Activated T-cell treated with anti-CD3 and anti-CD28 coated beads, Interleukin-2, amount 50 U/mL, for 48 hours (primary cell): ENCODE measurements around the gene CYP27A1.

Source experiments
- DNase-seq, 2 experiments: peaks; one replicate each; pipeline ENCODE4 v3.0.0-alpha.2; 2020

The CYP27A1 gene

DNA sequence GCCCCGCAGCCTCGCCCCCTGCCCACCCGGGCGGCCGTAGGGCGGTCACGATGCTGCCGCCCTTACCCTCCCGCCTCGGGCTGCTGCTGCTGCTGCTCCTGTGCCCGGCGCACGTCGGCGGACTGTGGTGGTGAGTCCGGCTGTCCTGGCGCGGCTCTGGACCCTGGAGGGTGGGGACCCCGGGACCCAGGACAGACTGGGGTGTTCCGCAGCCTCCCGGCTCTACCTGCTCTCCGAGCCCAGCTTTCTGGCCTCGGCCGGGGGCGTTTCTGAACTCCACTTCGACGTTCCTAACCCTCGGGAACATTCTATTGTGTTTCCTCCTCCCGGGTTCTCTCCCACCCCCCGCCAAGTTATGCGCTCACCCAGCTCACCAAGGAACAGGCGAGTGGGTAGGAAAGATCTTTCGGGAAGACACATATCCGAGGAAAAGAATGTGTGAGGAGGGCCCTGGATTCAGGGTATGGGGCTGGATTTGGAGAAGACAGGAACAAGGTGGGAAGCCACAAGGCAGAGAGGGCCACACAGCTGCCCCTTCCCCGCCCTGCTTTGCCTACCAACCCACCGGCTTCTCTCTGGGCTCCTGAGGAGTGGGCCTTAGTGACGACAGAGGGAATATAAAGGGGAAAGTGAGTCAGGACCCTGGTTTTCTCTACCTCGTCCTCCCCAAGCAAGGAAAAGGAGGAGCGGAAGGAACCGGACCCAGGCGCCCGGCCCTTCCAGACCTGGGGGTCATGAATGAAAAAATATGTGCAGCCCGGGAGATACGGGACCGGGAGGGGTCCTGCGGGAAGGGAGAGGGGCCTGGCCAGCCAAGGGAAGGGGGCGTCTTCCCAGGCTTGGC, 78.3 kb downstream of the CYP27A1 start:
- DNase-seq, result peak in 1 of 2 experiments; percentile 18

DNA sequence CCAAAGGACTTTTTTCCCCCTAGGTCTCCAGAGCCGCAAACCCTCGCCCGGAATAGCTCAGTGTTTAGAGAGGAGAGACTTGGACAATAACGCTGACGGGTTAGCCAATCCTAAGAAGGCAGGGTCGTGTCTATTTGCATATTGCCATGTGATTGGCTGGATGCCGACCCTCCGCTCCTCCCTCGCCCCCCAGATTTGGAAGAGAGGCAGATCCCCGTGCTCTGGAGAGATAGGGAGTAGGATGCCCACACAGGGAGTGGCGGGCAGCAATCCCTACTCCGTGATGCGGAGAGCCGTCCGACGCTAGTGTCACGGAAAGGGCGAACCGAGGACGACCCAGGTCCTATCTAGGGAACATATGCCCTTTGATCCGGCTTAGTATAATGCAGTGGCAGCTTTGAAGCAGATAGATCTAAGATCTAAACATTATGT, 79.0 kb downstream of the CYP27A1 start:
- DNase-seq, result peak in 1 of 2 experiments; percentile 26

DNA sequence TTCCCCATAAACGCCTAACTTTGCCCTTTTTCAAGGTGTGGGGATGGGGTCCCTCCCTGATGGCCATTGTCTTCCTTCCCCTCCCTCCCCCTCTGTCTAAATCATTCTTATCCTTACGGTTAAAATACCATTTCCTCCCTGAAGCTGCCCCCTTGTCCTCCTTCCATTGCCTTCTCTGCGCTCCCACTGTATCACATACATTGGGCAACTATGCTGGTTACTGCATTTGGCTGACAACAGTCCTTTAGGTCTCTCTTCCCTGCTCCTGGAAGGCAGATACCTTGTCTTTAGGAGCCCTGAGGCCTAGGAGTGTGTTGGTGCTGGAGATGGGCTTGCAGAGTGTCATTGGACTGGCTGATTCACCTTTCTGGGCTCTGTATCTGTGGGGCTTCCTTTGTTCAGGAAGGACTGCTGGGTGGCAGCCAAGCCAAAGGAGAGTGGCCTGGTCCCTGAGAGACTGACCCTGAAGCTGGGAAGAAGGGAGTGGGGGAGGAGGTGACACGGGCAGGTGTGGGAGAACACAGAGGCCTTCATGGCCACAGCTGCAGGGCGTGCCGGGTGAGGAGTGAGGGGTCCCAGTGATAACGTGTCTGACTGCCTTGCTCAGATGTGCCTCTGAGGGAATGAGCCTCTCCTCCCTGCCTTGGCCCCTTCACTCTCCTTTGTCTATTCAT, 79.8 kb downstream of the CYP27A1 start:
- peak; percentile 13 to 15 for DNase-seq

DNA sequence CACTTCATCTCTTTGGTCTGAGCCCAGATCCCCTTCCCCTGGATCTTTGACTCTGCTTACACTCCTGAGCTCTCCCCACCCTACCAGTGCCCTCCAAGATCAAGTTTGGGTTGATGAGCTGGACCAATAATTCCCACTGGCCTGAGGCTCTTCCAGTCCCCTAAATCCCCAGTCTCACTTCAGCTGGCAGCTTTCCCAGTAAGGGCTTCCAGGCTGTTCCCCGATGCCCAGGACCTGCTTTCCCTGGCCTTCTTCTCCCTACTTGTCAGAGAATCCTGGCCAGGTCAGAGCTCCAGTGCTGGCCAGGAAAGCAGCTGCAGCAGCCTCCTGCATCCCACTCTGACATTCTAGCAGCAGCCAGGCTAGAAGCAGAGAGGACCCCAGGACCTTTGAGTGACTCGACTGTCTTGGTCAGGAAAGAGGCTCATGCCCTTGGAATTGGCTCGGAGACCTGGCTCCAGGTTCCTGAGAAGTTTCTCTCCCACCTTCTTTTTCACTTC, 81.1 kb downstream of the CYP27A1 start:
- no peak for DNase-seq
